HG02840 (cell line): Measurements from ENCODE around the gene GBGT1.

Experiments
- ATAC-seq: cut with Tn5 transposase; IDR thresholded peaks from one replicate; pipeline ENCODE4 v1.9.1; 2021; ENCODE audit warnings: mild to moderate bottlenecking, moderate library complexity, moderate number of reproducible peaks; ENCODE audit not compliant: unreplicated experiment, low FRiP score

GBGT1 gene

DNA sequence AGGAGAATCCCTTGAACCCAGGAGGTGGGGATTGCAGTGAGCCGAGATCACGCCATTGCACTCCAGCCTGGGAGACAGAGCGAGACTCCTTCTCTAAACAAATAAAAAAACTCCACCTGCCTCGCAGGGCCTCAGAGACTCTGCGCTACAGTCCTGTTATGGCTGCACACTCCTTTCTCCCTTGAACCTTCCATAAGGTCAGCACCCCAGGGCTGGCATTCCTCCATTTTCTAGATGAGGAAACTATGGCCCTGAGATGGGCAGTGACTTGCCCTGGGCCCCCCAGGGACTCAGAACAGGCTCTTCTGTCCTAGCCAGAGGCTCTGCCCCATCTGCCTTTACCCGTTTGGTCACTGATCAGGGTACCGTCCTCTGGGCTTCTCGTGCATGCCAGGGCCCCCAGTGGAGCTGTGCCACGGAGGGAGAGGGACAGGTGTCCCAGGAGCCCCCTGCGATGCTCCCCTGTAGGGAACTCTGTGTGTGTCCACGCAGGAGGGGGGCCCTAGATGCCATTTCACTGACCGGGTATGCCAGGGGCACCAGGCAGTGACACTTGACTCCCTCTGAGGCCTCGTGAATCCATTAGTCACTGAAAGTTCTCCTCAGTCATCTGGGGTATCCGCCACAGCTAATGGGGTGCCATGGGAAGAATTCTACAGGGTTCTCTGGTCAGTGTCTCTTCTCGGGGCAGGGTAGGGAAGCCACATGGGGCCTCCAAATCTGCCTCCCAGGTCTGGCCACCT is 58.8 kb downstream of the GBGT1 start:
- ATAC-seq, result no peak

DNA sequence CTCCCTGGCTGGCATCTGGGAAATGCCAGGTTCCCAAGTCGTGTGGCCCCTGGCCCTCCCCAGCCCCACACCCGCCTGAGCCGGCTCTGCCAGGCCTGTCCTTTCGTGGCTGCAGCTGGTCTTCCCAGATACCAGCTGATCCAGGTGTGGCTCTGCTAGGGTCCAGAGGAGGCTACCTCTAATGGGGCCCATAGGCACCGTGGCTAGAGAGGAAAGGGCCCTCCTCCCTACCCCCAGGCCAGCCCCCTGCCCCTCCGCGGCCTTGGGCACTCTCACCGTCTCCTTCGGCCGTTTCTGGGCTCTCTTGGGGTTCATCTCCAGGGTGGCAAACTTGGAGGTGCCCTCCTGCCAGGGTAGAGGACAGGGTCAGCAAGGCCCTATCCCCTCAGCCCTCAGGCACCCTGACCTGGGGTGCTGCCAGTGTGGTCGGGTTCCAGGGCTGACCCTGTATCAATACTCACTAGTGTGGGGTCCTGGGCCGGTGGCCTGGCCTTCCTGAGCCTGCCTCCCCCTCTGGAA is 59.7 kb downstream of the GBGT1 start:
- ATAC-seq, result no peak

DNA sequence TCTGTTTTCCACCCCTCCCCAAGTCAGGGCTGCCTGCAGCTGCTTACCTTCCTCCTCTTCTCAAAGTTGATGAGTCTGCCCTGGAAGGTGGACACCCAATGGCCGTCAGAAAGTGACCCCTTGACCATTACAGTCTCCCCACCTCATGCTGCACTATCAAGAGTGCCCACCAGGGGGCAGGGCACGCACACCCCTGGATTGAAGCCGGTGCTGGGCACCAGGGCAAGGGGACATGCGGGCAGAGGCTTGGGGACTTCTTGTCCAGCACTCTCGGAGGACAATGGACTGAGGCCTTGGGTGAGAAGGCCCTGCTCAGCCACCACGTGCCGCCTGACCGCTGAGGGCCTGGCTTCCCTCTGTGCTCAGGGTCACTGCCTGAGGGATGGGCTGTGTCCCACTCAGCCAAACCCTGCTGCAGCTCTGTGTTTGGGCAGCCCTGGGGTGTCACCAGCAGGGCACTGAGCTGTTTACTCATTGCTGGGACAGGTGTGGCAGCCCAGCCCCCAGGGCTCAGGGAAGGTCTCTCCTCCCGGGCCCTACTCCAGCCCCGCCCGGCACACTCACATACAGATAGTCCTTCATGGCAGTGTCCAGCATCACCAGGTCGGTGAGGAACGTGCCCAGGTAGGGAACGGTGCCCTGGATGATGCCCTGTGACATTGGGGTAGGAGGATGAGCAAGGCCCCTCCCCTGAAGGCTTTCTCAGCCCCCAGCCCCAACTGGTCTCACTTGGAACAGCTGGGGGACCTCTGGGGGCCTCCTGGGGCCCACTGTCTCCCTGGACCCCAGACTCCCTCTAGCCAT is 60.3 kb downstream of the GBGT1 start:
- ATAC-seq, result no peak
